CD14-positive monocyte (primary cell): Measurements from ENCODE around the gene FAAP100. TPM values are rescaled to one million over a fixed set of nuclear protein-coding genes. Genes with fewer than 3 reads are reported as not detected.

Experiments used
- DNase-seq, 3 donors: peaks; one replicate each; pipeline ENCODE4 v3.0.0-alpha.2; 2011 to 2022
- H2AFZ ChIP-seq: 2 replicates; pipeline ENCODE4 v1.6.0; 2012; ENCODE audit warnings: mild to moderate bottlenecking, low read depth, low read length, inconsistent platforms; ENCODE audit not compliant: insufficient read depth, poor library complexity, severe bottlenecking
- H3K27ac ChIP-seq, 2 donors: 1 replicate in 1 of 2; 2 replicates in 1 of 2; pipeline ENCODE4 v1.5.1; 2012 to 2013; ENCODE audit warnings: low read length in 2 of 2, control low read depth in 1 of 2, inconsistent platforms in 1 of 2, low read depth in 1 of 2, mild to moderate bottlenecking in 1 of 2
- H3K27me3 ChIP-seq, 2 donors: one replicate each; pipeline versions ENCODE4 v1.6.0 to v1.6.1; 2011 to 2013; ENCODE audit warnings: low read length in 2 of 2; ENCODE audit not compliant: control insufficient read depth in 2 of 2, insufficient read depth in 2 of 2
- H3K36me3 ChIP-seq, 2 donors: replicated peaks in 1 of 2; 1 replicate in 1 of 2; 2 replicates in 1 of 2; pipeline versions ENCODE4 v1.5.1 to v1.6.1; 2012 to 2013; ENCODE audit warnings: low read length in 2 of 2, control low read depth in 1 of 2, inconsistent platforms in 1 of 2, mild to moderate bottlenecking in 1 of 2; ENCODE audit not compliant: insufficient read depth in 2 of 2, control insufficient read depth in 1 of 2
- H3K4me1 ChIP-seq, 2 donors: 1 replicate in 1 of 2; 2 replicates in 1 of 2; pipeline versions ENCODE4 v1.5.1 to v1.6.1; 2012 to 2013; ENCODE audit warnings: low read length in 2 of 2, control low read depth in 1 of 2, inconsistent platforms in 1 of 2, mild to moderate bottlenecking in 1 of 2, moderate library complexity in 1 of 2; ENCODE audit not compliant: insufficient read depth in 2 of 2, control insufficient read depth in 1 of 2
- H3K4me2 ChIP-seq: replicated peaks from 2 replicates; pipeline ENCODE3; 2012; ENCODE audit warnings: low read length, moderate library complexity, mild to moderate bottlenecking; ENCODE audit not compliant: poor library complexity, severe bottlenecking; ENCODE audit errors: extremely low read depth
- H3K4me3 ChIP-seq, 3 experiments: fragments of 200-600 bp in 1 of 3; sonication (generic) in 1 of 3; replicated peaks in 1 of 3; 1 replicate in 2 of 3; 2 replicates in 1 of 3; pipeline ENCODE4 v1.5.1; 2011 to 2013; ENCODE audit warnings: low read length in 3 of 3, mild to moderate bottlenecking in 3 of 3, control low read depth in 2 of 3, low read depth in 2 of 3, inconsistent platforms in 1 of 3, moderate library complexity in 1 of 3
- H3K79me2 ChIP-seq: 2 replicates; pipeline ENCODE4 v1.6.0; 2012; ENCODE audit warnings: mild to moderate bottlenecking, control low read depth, inconsistent platforms, low read length, moderate library complexity; ENCODE audit not compliant: insufficient read depth
- H3K9ac ChIP-seq: 2 replicates; pipeline ENCODE4 v1.6.0; 2017; ENCODE audit warnings: low read length, mild to moderate bottlenecking; ENCODE audit not compliant: insufficient read depth, poor library complexity, severe bottlenecking
- H3K9me3 ChIP-seq, 2 donors: replicated peaks in 1 of 2; 1 replicate in 1 of 2; 2 replicates in 1 of 2; pipeline versions ENCODE4 v1.5.1 to v1.6.1; 2012 to 2013; ENCODE audit warnings: low read length in 2 of 2, control low read depth in 1 of 2; ENCODE audit not compliant: control insufficient read depth in 1 of 2, insufficient read depth in 1 of 2
- H4K20me1 ChIP-seq: 2 replicates; pipeline ENCODE4 v1.6.0; 2012; ENCODE audit warnings: mild to moderate bottlenecking, low read length, control low read depth, moderate library complexity; ENCODE audit not compliant: insufficient read depth
- H3K27ac Mint-ChIP-seq, 7 donors: one replicate each; pipeline ENCODE4 v1.8.0; 2020; ENCODE audit warnings: mild to moderate bottlenecking in 7 of 7, mixed read lengths in 7 of 7, moderate library complexity in 6 of 7, inconsistent platforms in 2 of 7
- H3K27me3 Mint-ChIP-seq, 3 donors: one replicate each; pipeline ENCODE4 v1.8.0; 2021 to 2022; ENCODE audit warnings: low read depth in 3 of 3, mild to moderate bottlenecking in 3 of 3, mixed read lengths in 3 of 3, moderate library complexity in 3 of 3, inconsistent platforms in 1 of 3
- H3K36me3 Mint-ChIP-seq, 2 donors: one replicate each; pipeline ENCODE4 v1.8.0; 2020; ENCODE audit warnings: mixed read lengths in 2 of 2, inconsistent platforms in 1 of 2, mild to moderate bottlenecking in 1 of 2
- H3K4me1 Mint-ChIP-seq: one replicate; pipeline ENCODE4 v1.8.0; 2020; ENCODE audit warnings: mild to moderate bottlenecking, mixed read lengths
- H3K4me3 Mint-ChIP-seq, 2 donors: one replicate each; pipeline ENCODE4 v1.8.0; 2020; ENCODE audit warnings: mild to moderate bottlenecking in 2 of 2, mixed read lengths in 2 of 2, moderate library complexity in 1 of 2
- H3K9me3 Mint-ChIP-seq, 7 donors: one replicate each; pipeline ENCODE4 v1.8.0; 2020 to 2022; ENCODE audit warnings: mixed read lengths in 7 of 7, mild to moderate bottlenecking in 6 of 7, moderate library complexity in 6 of 7, inconsistent platforms in 2 of 7
- WGBS: methylation state at CpG from one replicate; pipeline ENCODE4 v1.1.5; 2013; ENCODE audit warnings: missing lambda C conversion rate; ENCODE audit not compliant: insufficient coverage; 5-methylcytosine and 5-hydroxymethylcytosine counted together
- intact Hi-C, 2 donors: fragments of 100-400 bp; cut with micrococcal nuclease; formaldehyde crosslinking; loops; one replicate each; pipeline versions ENCODE4 v1.15.0 to v1.15.1; 2023
- polyA plus RNA-seq, 3 donors: library from polyadenylated mRNA; depleted of rRNA in 1 of 3; unstranded in 2 of 3; stranded (reverse) in 1 of 3; fragments of 300-500 nt in 2 of 3; fragments of >200 nt in 1 of 3; fragmentation: Illumina TruSeq in 2 of 3; gene quantifications; 1 replicate in 2 of 3; 2 replicates in 1 of 3; pipeline ENCODE4 v1.2.3, GENCODE V29; 2012 to 2021
- TF ChIP-seq, protein P1 (sequence below): fragments of 200-600 bp; IDR thresholded peaks from one replicate; pipeline ENCODE4 v1.8.0; 2022; ENCODE audit warnings: antibody characterized with exemption, mild to moderate bottlenecking

FAAP100 gene
- polyA plus RNA-seq, 3 donors, result 10.3 to 37.6 (median 13.9) TPM

DNA sequence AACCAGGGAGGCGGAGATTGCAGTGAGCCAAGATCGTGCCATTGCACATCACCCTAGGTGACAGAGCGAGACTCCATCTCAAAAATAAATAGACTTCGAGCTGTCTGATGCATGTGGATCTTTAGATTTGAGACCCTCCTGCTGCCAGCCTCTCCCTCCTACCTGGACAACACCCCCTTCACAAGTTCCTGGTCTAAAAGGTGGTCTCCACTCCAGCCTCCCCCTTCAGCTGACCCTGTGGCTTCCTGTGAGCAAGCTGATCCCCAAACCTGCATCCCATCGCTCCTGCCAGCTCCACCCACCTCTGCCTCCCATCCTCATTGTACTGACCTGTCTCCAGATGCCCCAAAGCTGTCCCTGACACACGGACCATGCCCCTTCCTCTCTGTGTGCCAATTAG, 27.1 kb upstream of the FAAP100 start:
- H4K20me1 ChIP-seq, result peaks cover 6% of the 10 kb centered on the region
- no peak overlapping the region for H3K4me3 ChIP-seq
- Mint-ChIP-seq H3K27me3 (peaks cover 0 to 2% (median 0%) of the 10 kb centered on the region in 3 donors), H3K9me3 (peaks cover 0 to 2% (median 0%) of the 10 kb centered on the region in 7 donors), H3K36me3 (peaks cover 68 to 90% of the 10 kb centered on the region in 2 donors), H3K4me1 (peaks cover 21% of the 10 kb centered on the region), H3K4me3 (no peak overlapping the region), H3K27ac (peak overlapping the region in 3 of 7 donors; percentile 59 to 87 (median 72))
- H3K36me3 ChIP-seq, result peaks cover 55 to 86% of the 10 kb centered on the region in 2 donors
- H3K4me2 ChIP-seq, result no peak overlapping the region
- H2AFZ ChIP-seq, result no peak overlapping the region
- WGBS, result 96% methylated on average over 4 of the region's 6 CpGs
- no peak overlapping the region for H3K9ac ChIP-seq
- DNase-seq, result no peak
- H3K27ac ChIP-seq, result no peak overlapping the region
- no peaks in the 10 kb centered on the region for H3K9me3 ChIP-seq
- H3K79me2 ChIP-seq, result peaks cover 53% of the 10 kb centered on the region
- H3K27me3 ChIP-seq, result no peaks in the 10 kb centered on the region
- intact Hi-C loops, result no loop called here
- peaks cover 17 to 18% of the 10 kb centered on the region in 2 donors for H3K4me1 ChIP-seq
- TF ChIP-seq, protein P1, sequence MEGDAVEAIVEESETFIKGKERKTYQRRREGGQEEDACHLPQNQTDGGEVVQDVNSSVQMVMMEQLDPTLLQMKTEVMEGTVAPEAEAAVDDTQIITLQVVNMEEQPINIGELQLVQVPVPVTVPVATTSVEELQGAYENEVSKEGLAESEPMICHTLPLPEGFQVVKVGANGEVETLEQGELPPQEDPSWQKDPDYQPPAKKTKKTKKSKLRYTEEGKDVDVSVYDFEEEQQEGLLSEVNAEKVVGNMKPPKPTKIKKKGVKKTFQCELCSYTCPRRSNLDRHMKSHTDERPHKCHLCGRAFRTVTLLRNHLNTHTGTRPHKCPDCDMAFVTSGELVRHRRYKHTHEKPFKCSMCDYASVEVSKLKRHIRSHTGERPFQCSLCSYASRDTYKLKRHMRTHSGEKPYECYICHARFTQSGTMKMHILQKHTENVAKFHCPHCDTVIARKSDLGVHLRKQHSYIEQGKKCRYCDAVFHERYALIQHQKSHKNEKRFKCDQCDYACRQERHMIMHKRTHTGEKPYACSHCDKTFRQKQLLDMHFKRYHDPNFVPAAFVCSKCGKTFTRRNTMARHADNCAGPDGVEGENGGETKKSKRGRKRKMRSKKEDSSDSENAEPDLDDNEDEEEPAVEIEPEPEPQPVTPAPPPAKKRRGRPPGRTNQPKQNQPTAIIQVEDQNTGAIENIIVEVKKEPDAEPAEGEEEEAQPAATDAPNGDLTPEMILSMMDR, result no peak

DNA sequence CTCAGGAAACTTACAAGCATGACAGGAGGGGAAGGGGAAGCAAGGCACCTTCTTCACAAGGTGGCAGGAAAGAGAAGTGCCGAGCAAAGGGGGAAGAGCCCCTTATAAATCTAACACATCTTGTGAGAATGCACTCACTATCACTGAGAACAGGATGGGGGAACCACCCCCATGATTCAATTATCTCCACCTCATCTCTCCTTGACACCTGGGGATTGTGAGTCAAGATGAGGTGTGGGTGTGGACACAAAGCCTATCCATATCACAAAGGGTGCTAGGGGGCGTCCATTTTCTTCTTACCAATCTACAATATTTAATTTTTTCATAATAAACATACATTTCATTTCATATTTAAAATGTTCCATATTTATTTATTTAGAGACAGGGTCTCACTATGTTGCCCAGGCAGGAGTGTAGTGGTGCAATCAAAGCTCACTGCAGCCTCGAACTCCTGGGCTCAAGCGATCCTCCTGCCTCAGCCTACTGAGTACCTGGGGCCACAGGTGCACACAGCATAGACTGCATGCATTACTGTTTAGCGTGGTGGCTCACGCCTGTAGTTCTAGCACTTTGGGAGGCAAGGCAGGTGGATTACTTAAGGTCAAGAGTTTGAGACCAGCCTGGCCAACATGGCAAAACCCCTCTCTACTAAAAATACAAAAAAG, 26.5 kb upstream of the FAAP100 start:
- peaks cover 55 to 86% of the 10 kb centered on the region in 2 donors for H3K36me3 ChIP-seq
- peak overlapping the region in 6 of 7 donors; percentile 71 to 96 (median 82) for H3K27ac Mint-ChIP-seq

More for the DNA sequence above, 26.5 kb upstream of the FAAP100 start:
- peaks cover 68 to 90% of the 10 kb centered on the region in 2 donors for H3K36me3 Mint-ChIP-seq
- no peak for DNase-seq
- H3K79me2 ChIP-seq, result peaks cover 58% of the 10 kb centered on the region
- no peak overlapping the region for H3K4me2 ChIP-seq
- peaks cover 0 to 2% (median 0%) of the 10 kb centered on the region in 3 donors for H3K27me3 Mint-ChIP-seq
- TF ChIP-seq, protein P1, result no peak
- no peak overlapping the region for H3K9ac ChIP-seq
- peaks cover 21% of the 10 kb centered on the region for H3K4me1 Mint-ChIP-seq
- peaks cover 17 to 18% of the 10 kb centered on the region in 2 donors for H3K4me1 ChIP-seq
- intact Hi-C loops, result no loop called here
- no peak overlapping the region for H3K4me3 ChIP-seq
- no peaks in the 10 kb centered on the region for H3K27me3 ChIP-seq
- H3K9me3 Mint-ChIP-seq, result peaks cover 0 to 2% (median 0%) of the 10 kb centered on the region in 7 donors
- H3K9me3 ChIP-seq, result no peaks in the 10 kb centered on the region
- 100% methylated on average over 2 of the region's 6 CpGs for WGBS
- H2AFZ ChIP-seq, result no peak overlapping the region
- H4K20me1 ChIP-seq, result peaks cover 6% of the 10 kb centered on the region
- H3K27ac ChIP-seq, result peak overlapping the region in 1 of 2 donors; percentile 81
- no peak overlapping the region for H3K4me3 Mint-ChIP-seq
